SK-N-SH (cell line): ENCODE measurements around the gene GJA3.
A peak's percentile ranks its signal among the peaks of the same experiment; 100 is the strongest.

ENCODE experiments used
- CTCF ChIP-seq: fragments of 200-600 bp; sonication (generic); IDR thresholded peaks from 2 replicates; pipeline ENCODE4 v1.6.1; 2017; ENCODE audit warnings: antibody characterized with exemption, mild to moderate bottlenecking, moderate library complexity
- EZH2phosphoT487 ChIP-seq: fragments of 200-600 bp; sonication (generic); IDR thresholded peaks from 2 replicates; pipeline ENCODE4 v1.6.1; 2017; ENCODE audit warnings: low read depth, mixed run types, mild to moderate bottlenecking, antibody characterized with exemption, moderate library complexity, borderline replicate concordance
- GABPA ChIP-seq: IDR thresholded peaks from 2 replicates; pipeline ENCODE4 v1.4.0; 2012; ENCODE audit warnings: low read depth, mild to moderate bottlenecking
- MXI1 ChIP-seq: IDR thresholded peaks from 2 replicates; pipeline ENCODE4 v1.6.1; 2012; ENCODE audit warnings: mild to moderate bottlenecking, low read depth, low read length, improper control_type of control experiment
- NFIC ChIP-seq: IDR thresholded peaks from 2 replicates; pipeline ENCODE4 v1.4.0; 2012; ENCODE audit warnings: borderline replicate concordance
- RAD21 ChIP-seq: IDR thresholded peaks from 2 replicates; pipeline ENCODE4 v1.6.1; 2012; ENCODE audit warnings: mild to moderate bottlenecking, low read length
- TAF1 ChIP-seq: IDR thresholded peaks from 2 replicates; pipeline ENCODE4 v1.6.1; 2012; ENCODE audit warnings: low read depth, mild to moderate bottlenecking, low read length, moderate library complexity, borderline replicate concordance
- TEAD4 ChIP-seq: IDR thresholded peaks from 2 replicates; pipeline ENCODE4 v1.4.0; 2012; ENCODE audit warnings: mild to moderate bottlenecking, borderline replicate concordance; ENCODE audit not compliant: insufficient read depth
- YY1 ChIP-seq: IDR thresholded peaks from 2 replicates; pipeline ENCODE4 v1.4.0; 2012; ENCODE audit warnings: low read depth, mild to moderate bottlenecking

DNA sequence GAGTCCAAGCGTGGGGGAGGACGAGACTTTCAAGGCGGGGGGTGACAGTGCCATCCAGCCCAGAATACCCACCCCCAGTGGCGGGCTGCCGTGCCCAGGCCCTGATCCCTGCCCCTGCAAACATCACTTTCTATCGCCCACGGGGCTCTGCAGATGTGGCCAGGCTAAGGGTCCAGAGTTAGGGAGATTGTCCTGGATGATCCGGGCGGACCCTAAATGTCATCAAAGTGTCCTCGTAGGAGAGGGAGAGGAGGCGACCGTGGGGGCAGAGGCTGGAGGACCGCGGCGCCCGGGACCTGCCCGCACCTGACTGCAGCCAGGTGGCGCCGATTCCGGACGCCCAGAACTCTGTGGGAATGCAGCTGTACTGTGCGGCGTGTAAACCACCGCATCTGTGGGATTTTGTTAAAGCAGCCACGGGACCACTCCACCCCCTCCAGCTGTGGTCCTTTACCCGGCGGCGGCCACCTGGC, 32.4 kb downstream of the GJA3 start:
- TF ChIP-seq RAD21, result no peak
- TF ChIP-seq TEAD4, result no peak
- peak; percentile 43 for TF ChIP-seq CTCF
- TF ChIP-seq MXI1, result no peak
- no peak for TF ChIP-seq NFIC
- no peak for TF ChIP-seq TAF1
- TF ChIP-seq EZH2phosphoT487, result no peak
- no peak for TF ChIP-seq GABPA
- TF ChIP-seq YY1, result no peak
